HG03175 (cell line): Measurements from ENCODE around the gene FIG4.
A peak's percentile ranks its signal among the peaks of the same experiment; 100 is the strongest.

Experiments used
- ATAC-seq: cut with Tn5 transposase; IDR thresholded peaks from one replicate; pipeline ENCODE4 v1.9.1; 2021; ENCODE audit warnings: mild to moderate bottlenecking, moderate library complexity; ENCODE audit not compliant: unreplicated experiment

Gene FIG4

DNA sequence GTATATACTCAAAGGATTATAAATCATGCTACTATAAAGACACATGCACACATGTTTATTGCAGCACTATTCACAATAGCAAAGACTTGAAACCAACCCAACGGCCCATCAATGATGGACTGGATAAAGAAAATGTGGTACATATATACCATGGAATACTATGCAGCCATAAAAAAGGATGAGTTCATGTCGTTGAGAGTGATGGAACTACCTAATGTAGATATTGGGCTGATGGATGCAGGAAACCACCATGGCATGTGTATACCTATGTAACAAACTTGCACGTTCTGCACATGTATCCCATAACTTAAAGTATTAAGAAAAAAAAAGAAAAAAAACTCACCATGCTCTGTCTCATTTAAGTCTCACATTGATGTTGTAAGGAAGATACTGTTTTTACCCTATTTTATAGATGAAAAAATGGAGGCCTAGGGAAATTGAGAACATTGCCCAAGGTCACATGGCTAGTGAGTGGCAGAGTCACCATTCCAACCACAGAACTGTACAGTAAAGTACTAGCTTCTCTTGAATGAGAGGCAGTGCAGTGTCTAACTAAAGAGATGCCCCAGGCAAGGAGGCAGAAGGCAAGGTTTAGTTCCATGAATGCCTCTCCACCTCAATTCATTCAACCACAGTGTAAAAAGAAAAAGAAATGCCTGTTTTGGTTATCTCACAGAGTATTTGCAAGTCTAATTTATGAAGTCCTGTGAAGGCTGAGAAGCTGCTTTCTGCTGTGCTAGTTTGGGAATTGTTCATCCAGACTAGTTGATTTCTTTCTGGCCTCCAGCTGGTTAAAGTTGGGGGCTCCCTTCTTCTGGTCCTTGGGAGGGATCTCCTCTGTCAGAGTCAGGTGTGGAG is 68.2 kb downstream of the FIG4 start:
- no peak for ATAC-seq

GRCh38 chr6:109760208-109760607 is 69.1 kb downstream of the FIG4 start:
- no peak for ATAC-seq

DNA sequence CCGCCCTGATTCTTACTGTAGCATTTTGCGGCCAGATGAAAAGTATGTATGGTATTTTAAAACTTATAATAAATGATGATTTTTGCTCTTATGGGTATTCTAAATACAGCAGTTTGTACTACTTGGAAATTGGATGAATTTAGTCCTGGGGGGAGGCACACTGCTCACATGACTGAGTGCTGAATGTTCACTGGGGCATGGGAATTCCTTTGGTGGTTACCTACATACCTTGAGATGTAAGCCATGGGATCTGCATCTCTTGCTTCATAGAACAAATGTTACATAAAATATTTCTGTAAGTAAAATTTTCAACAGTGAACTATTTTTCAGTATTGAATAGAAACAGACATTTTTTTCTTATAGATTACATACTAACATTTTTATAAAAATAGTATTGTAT is 71.1 kb downstream of the FIG4 start:
- no peak for ATAC-seq

DNA sequence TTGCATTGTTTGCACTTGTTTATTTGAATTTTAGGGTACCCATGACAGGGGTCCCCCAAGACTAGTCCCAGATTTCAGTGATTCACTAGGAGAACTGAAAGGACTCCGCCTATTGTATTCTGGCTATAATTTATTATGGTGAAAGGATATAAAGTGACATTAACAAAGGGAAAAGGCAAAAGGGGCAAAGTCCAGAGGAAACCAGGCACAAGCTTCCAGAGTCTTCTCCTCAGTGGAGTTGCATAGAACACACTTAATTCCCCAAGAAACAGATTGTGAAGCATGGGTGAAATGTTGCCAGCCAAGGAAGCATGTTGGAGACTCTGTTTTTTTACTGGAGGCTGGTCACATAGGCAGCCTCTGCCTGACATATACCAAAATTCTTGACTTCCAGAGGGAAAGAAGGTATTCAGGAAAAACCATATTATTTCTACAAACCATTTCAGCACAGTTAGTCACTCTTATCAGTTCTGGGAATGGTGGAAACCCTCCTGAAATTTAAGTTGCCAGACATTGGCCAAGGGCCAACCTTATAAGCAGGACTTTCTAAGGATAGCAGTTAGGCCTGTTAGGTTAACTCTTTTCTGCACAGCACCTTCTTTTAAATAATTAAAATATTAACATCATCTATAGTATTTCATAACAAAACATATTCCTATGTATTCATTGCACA is 71.8 kb downstream of the FIG4 start:
- ATAC-seq, result no peak

- ATAC-seq, result no peak
Observed at GRCh38 chr6:109766167-109766566, 75.1 kb downstream of the FIG4 start.

DNA sequence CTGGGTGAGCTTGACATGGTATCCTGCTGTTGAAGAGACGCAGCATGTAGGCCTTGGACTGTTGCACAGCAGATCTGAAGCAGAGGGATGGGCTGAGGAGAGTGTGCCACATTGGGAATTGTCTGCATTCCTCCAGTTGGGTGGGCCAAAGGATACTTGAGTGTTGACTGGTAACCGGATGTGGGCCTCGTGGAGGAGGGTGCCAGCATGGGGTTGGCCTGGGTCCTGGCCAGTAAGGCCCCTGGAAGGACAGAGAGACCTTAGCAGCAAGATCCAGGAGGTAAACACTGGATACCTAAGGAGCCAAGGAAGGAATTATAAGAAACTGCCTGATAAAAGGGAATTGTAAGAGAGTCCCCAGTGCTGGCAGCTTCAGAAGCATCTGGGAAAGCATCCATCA is 76.9 kb downstream of the FIG4 start:
- ATAC-seq, result no peak

DNA sequence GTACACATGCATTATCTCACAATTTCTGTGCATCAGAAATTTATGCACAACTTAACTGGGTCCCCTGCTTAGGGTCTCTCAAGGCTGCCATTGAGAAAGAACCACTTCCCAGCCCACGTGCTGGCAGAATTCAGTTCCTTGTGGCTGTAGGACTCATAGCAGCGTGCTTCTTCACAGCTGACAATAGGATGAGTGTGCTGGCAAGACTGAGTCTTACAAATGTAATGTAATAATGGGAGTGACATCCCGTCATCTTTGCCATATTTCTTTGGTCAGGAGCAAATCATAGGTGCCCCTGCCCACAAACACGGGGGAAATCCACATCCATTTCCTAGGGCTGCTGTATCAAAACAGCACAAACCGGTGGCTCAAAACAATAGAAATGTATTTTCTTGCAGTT is 77.4 kb downstream of the FIG4 start:
- no peak for ATAC-seq

GRCh38 chr6:109769213-109769612 is 78.1 kb downstream of the FIG4 start:
- no peak for ATAC-seq

- no peak for ATAC-seq
Observed at GRCh38 chr6:109770047-109770446, 79.0 kb downstream of the FIG4 start.

DNA sequence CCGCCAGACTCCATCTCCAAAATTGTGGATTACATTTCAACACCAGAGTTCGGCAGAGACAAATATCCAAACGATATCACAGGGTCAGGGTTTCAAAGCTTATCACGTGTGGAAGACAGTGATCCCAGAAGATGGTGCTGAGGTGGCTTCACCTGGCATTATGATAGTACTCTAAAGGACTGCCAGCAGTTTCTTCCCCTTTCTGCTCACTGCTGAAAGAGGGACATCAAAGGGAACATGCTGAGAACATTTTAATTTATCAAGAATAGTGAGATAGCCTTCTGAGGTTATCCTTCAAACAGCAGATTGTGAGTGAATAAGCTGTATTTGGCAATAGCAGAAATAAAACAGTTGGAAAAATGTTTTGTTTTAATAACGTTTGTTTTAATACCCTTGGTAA is 79.7 kb downstream of the FIG4 start:
- no peak for ATAC-seq

- ATAC-seq, result peak; percentile 63
Observed at GRCh38 chr6:109771939-109772755, 81.1 kb downstream of the FIG4 start.

- no peak for ATAC-seq
Observed at GRCh38 chr6:109772883-109773431, 81.9 kb downstream of the FIG4 start.

DNA sequence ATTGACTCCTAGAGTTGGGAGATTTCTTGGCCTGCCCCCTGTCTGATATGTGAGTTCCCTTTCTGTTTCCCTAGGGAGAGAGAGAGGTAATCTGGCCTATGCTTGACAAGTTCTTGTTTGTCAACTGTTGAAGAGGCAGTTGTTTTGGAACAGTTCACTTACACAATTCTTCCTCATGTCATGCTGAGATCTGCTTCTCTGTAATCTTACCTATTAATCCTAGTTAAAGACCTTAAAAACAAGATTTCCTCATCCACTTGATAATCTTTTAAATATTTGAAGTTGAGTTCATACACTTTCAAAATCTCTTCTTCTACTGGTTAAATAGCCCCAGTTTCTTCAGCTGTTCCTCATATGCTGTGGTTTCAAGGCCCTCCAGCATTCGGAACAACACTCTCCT is 89.9 kb downstream of the FIG4 start:
- no peak for ATAC-seq

DNA sequence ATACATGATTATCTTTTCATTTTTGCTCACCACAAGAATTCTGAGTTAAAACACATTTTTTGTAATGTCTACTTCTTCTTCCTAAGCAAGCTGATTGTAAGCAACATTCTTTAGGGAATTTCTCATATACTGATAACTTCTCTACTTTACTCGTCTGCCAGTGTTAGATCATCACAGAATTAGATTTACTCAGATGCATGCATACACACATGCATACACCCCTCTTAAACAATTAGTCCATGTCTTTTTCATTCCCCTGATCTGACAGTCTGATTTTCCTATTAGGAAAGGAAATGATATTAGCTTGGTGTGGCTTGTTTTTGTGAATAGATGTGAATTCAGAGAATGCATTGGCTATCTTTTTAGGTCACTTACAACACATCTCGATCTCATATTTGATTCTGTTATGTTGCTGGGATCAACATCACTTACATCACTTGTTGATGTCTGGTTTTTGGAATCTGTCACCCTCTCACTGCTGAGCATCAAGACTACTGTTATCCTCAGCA is 91.4 kb downstream of the FIG4 start:
- no peak for ATAC-seq

- no peak for ATAC-seq
Observed at GRCh38 chr6:109783250-109783986, 92.3 kb downstream of the FIG4 start.

DNA sequence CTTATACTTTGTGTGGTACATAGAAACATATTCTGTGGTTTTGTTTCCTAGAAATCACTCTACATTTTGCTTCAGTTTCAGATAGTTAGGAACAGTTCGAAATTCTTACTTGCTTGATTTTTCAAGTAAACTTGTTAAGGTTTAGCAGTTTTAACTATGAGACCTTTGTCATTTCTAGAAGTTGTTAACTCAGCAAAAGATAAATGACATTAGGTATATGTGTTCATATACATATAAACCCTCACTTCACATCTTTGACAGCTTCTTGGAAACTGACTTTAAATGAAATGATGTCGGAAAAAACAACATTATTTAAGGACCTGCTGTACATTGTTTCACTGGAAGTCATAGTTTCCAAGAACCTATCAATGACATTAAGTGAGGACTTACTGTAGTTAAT is 96.2 kb downstream of the FIG4 start:
- ATAC-seq, result no peak

DNA sequence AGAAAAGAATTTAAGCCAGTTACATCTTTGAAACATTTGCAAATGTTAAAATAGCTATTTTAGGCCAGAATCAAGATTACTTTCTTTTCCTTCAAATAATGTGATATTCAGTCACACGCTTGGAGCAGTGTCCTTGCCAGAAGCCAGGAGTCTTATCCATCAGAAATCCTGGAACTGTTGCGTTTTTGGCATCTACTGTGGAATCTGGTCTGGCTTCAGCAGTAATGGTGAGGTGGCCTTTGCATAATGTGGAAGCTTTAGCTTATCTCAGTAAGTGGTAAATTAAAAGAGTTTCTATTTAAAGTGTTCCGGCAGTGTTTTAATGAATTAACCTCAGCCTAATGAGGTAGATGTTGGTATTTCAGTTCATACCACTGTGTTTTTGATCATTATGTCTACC is 97.6 kb downstream of the FIG4 start:
- no peak for ATAC-seq

DNA sequence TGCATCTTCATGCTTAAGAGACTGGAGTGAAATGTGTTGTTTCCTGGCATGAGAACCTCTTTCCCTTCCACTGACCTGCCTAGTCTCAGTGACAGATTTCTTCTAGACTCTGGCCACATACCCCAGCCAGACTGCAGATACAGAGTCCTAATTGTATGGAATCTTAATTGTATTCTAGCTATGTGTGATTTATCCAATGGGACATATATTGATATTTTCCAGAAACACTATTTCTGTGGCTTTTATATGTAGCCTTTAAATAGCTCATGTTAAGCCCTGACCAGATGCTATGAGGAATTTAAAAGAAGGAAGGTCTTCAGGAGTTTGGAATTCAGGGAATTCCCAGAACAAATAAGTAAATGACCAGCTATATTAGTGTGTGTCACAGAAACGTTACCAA is 99.0 kb downstream of the FIG4 start:
- no peak for ATAC-seq

GRCh38 chr6:109791301-109791700 is 100.2 kb downstream of the FIG4 start:
- ATAC-seq, result no peak

- no peak for ATAC-seq
Observed at GRCh38 chr6:109793021-109793420, 101.9 kb downstream of the FIG4 start.
